ENCODE results near the gene ADAMTS19.

- TF ChIP-seq POLR2A (IDR thresholded peaks at IDR 0.05; ENCODE audit: low read depth, low read length) (no peak), POLR2AphosphoS5 (IDR thresholded peaks at IDR 0.05; ENCODE audit: low read depth, low read length) (no peak), TAF1 (IDR thresholded peaks at IDR 0.05; ENCODE audit: borderline replicate concordance, low read depth, low read length) (no peak)
Observed at GRCh38 chr5:129716235-129716634, 256.1 kb downstream of the ADAMTS19 start.

All from GM12892 (cell line).